ENCODE results near the gene GFPT1.

DNA sequence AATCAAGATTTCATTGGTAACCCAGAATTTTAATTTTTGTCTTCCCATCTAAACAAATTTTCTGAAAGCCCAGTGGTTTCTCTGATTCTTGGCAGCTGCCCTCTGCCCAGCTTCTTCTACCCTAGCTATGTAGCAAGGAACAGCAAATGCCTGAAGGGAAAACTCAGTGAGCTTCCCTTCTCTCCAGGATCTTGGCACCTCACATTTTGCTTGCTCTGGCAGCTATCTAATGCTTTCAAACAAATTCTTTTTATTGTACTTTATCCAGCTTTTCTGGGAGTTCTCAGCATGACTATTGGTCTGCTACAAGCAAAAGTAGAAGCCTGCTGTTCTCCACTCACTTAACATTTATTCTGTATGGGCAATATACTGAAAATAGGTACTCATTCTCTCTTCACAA lies 18.3 kb upstream of the GFPT1 start:
- TF ChIP-seq, protein P1, sequence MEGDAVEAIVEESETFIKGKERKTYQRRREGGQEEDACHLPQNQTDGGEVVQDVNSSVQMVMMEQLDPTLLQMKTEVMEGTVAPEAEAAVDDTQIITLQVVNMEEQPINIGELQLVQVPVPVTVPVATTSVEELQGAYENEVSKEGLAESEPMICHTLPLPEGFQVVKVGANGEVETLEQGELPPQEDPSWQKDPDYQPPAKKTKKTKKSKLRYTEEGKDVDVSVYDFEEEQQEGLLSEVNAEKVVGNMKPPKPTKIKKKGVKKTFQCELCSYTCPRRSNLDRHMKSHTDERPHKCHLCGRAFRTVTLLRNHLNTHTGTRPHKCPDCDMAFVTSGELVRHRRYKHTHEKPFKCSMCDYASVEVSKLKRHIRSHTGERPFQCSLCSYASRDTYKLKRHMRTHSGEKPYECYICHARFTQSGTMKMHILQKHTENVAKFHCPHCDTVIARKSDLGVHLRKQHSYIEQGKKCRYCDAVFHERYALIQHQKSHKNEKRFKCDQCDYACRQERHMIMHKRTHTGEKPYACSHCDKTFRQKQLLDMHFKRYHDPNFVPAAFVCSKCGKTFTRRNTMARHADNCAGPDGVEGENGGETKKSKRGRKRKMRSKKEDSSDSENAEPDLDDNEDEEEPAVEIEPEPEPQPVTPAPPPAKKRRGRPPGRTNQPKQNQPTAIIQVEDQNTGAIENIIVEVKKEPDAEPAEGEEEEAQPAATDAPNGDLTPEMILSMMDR (conservative IDR thresholded peaks at IDR 0.05 in 1 of 2, IDR thresholded peaks at IDR 0.05 in 1 of 2; ENCODE audit: low read depth in 1 of 2, low read length in 2 of 2) = no peak
- no peak for TF ChIP-seq EZH2 (IDR thresholded peaks at IDR 0.05; ENCODE audit: low read length, missing control alignments)

Measured in fibroblast of lung (primary cell).